Neural cell (in vitro differentiated cells): Measurements from ENCODE around the gene FLYWCH2. TPM values are rescaled to one million over a fixed set of nuclear protein-coding genes. Genes with fewer than 3 reads are reported as not detected.

Source experiments
- H2AFZ ChIP-seq: fragments of 200-600, 300-800 bp; sonication (generic), shearing (Covaris generic); 2 replicates; pipeline ENCODE4 v1.6.0; 2014; ENCODE audit warnings: low read depth, mild to moderate bottlenecking, antibody characterized with exemption, low read length, moderate library complexity
- H3F3A ChIP-seq: fragments of 200-600 bp; shearing (Covaris generic); 2 replicates; pipeline ENCODE4 v1.6.1; 2016; ENCODE audit warnings: mild to moderate bottlenecking, moderate library complexity, mixed read lengths, antibody characterized with exemption, low read length; ENCODE audit not compliant: insufficient read depth, poor library complexity, severe bottlenecking
- H3K27ac ChIP-seq: fragments of 200-600, 300-800 bp; sonication (generic), shearing (Covaris generic); 2 replicates; pipeline ENCODE4 v1.5.1; 2014; ENCODE audit warnings: mild to moderate bottlenecking, low read length, moderate library complexity
- H3K27me3 ChIP-seq: fragments of 300-800, 200-600 bp; sonication (generic), shearing (Covaris generic); 2 replicates; pipeline ENCODE4 v1.6.0; 2014; ENCODE audit warnings: mild to moderate bottlenecking, low read depth, low read length, moderate library complexity; ENCODE audit not compliant: insufficient read depth
- H3K36me3 ChIP-seq: fragments of 300-800, 200-600 bp; sonication (generic), shearing (Covaris generic); 2 replicates; pipeline ENCODE4 v1.5.1; 2014; ENCODE audit warnings: mild to moderate bottlenecking, antibody characterized with exemption, low read length, moderate library complexity; ENCODE audit not compliant: insufficient read depth
- H3K4me2 ChIP-seq: fragments of 300-800, 200-600 bp; sonication (generic), shearing (Covaris generic); 2 replicates; pipeline ENCODE4 v1.6.0; 2014; ENCODE audit warnings: mild to moderate bottlenecking, low read length
- H3K4me3 ChIP-seq: fragments of 300-800, 200-600 bp; sonication (generic), shearing (Covaris generic); 2 replicates; pipeline ENCODE4 v1.5.1; 2014; ENCODE audit warnings: mild to moderate bottlenecking, low read length, moderate library complexity
- H3K79me2 ChIP-seq: fragments of 200-600 bp; shearing (Covaris generic); replicated peaks from 2 replicates; pipeline ENCODE4 v1.6.0; 2014; ENCODE audit warnings: mild to moderate bottlenecking, low read length, moderate library complexity; ENCODE audit not compliant: insufficient read depth
- H3K9ac ChIP-seq: fragments of 300-800, 200-600 bp; sonication (generic), shearing (Covaris generic); 2 replicates; pipeline ENCODE4 v1.6.1; 2016; ENCODE audit warnings: mild to moderate bottlenecking, low read length, mixed read lengths
- H3K9me2 ChIP-seq: fragments of 200-600 bp; shearing (Covaris generic); 2 replicates; pipeline ENCODE4 v1.6.1; 2016; ENCODE audit warnings: mild to moderate bottlenecking, low read length, mixed read lengths; ENCODE audit not compliant: insufficient read depth
- H3K9me3 ChIP-seq: fragments of 200-600, 300-800 bp; sonication (generic), shearing (Covaris generic); 2 replicates; pipeline ENCODE4 v1.6.1; 2016; ENCODE audit warnings: mild to moderate bottlenecking, mixed run types, low read length, moderate library complexity, mixed read lengths
- H4K20me1 ChIP-seq: fragments of 200-600 bp; shearing (Covaris generic); 2 replicates; pipeline ENCODE4 v1.6.1; 2016; ENCODE audit warnings: mild to moderate bottlenecking, mixed run types; ENCODE audit not compliant: insufficient read depth
- EP300 ChIP-seq: fragments of 450-650 bp; conservative IDR thresholded peaks from 2 replicates; pipeline ENCODE4 v1.6.1; 2014; ENCODE audit warnings: antibody characterized with exemption, mild to moderate bottlenecking, moderate library complexity; ENCODE audit not compliant: poor library complexity, severe bottlenecking
- EZH2 ChIP-seq: fragments of 200-600, 300-800 bp; shearing (Covaris generic), sonication (generic); IDR thresholded peaks from 2 replicates; pipeline ENCODE4 v1.6.1; 2014; ENCODE audit warnings: antibody characterized with exemption, low read length, borderline replicate concordance, mild to moderate bottlenecking; ENCODE audit not compliant: insufficient read depth, poor library complexity, severe bottlenecking
- MXI1 ChIP-seq: fragments of 450-650 bp; conservative IDR thresholded peaks from 2 replicates; pipeline ENCODE4 v1.6.1; 2014; ENCODE audit warnings: antibody characterized with exemption, mild to moderate bottlenecking; ENCODE audit not compliant: poor library complexity, severe bottlenecking
- POLR2AphosphoS5 ChIP-seq: IDR thresholded peaks from 2 replicates; pipeline ENCODE4 v1.6.1; 2012
- RAD21 ChIP-seq: fragments of 450-650 bp; conservative IDR thresholded peaks from 2 replicates; pipeline ENCODE4 v1.6.1; 2014; ENCODE audit warnings: antibody characterized with exemption, mild to moderate bottlenecking, moderate library complexity
- SMC3 ChIP-seq: fragments of 450-650 bp; conservative IDR thresholded peaks from 2 replicates; pipeline ENCODE4 v1.6.1; 2014; ENCODE audit warnings: antibody characterized with exemption, mild to moderate bottlenecking, moderate library complexity; ENCODE audit not compliant: poor library complexity
- TAF1 ChIP-seq: IDR thresholded peaks from 2 replicates; pipeline ENCODE4 v1.6.1; 2012; ENCODE audit warnings: low read depth
- polyA plus RNA-seq: library from polyadenylated mRNA; depleted of rRNA; stranded (reverse); fragments of >200 nt; gene quantifications from 2 replicates; pipeline ENCODE4 v1.2.3, GENCODE V29; 2014

FLYWCH2 gene
- polyA plus RNA-seq, 1 donor from 2014 or later = 193 TPM

DNA sequence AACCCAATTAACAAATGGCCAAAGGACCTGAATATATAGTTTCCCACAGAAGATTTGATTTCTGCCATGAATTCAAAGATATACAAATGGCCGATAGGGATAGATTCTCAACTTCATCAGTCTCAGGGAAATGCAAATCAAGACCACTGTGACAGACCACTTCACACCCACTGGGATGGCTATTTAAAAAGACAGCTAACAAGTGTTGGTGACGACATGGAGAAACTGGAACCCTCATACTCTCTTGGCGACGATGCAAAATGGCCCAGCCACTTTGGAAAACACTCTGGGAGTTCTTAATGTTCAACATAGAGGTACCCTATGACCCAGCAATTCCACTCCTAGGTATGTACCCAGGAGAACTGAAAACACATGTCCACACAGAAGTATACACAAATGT lies 63.6 kb downstream of the FLYWCH2 start:
- Histone ChIP-seq H3K4me3 (no peak overlapping the region), H3K9me2 (no peaks in the 10 kb centered on the region), H3K4me2 (no peak overlapping the region), H2AFZ (no peak overlapping the region), H4K20me1 (no peaks in the 10 kb centered on the region), H3K27me3 (no peaks in the 10 kb centered on the region), H3F3A (no peaks in the 10 kb centered on the region), H3K9me3 (no peaks in the 10 kb centered on the region), H3K36me3 (peaks cover 9% of the 10 kb centered on the region), H3K9ac (no peak overlapping the region), H3K27ac (no peak overlapping the region), H3K79me2 (no peaks in the 10 kb centered on the region)
- TF ChIP-seq EP300 (no peak), POLR2AphosphoS5 (no peak), TAF1 (no peak), EZH2 (no peak), SMC3 (no peak), RAD21 (no peak), MXI1 (no peak)

Other genes with a start within 250 kb of the FLYWCH2 start
- 42.7 and 43.6 TPM in 2 replicates for gene KCTD5, start 200.7 kb upstream of the FLYWCH2 start, polyA plus RNA-seq
- gene PRSS27, start 163.0 kb upstream of the FLYWCH2 start, polyA plus RNA-seq = 3.0 and 5.9 TPM in 2 replicates
- gene SRRM2, start 130.6 kb upstream of the FLYWCH2 start, polyA plus RNA-seq = 40.0 and 58.2 TPM in 2 replicates
- gene ELOB, start 105.9 kb upstream of the FLYWCH2 start, polyA plus RNA-seq = 513 and 520 TPM in 2 replicates
- gene PRSS33, start 95.7 kb upstream of the FLYWCH2 start, polyA plus RNA-seq = not detected in 2 replicates
- gene PRSS41, start 84.7 kb upstream of the FLYWCH2 start, polyA plus RNA-seq = not detected in 2 replicates
- not detected in 2 replicates for gene PRSS21, start 66.0 kb upstream of the FLYWCH2 start, polyA plus RNA-seq
- gene ZG16B, start 52.9 kb upstream of the FLYWCH2 start, polyA plus RNA-seq = not detected in 2 replicates
- gene PRSS22, start 25.0 kb upstream of the FLYWCH2 start, polyA plus RNA-seq = not detected in 2 replicates
- gene FLYWCH1, start 28.7 kb downstream of the FLYWCH2 start, polyA plus RNA-seq = 33.0 and 41.4 TPM in 2 replicates
- 0.71 TPM in 1 of 2 replicates, not detected in the other for gene KREMEN2, start 81.1 kb downstream of the FLYWCH2 start, polyA plus RNA-seq
- 47.8 and 55.8 TPM in 2 replicates for gene PAQR4, start 86.1 kb downstream of the FLYWCH2 start, polyA plus RNA-seq
- 2.9 and 5.9 TPM in 2 replicates for gene PKMYT1, start 97.2 kb downstream of the FLYWCH2 start, polyA plus RNA-seq
- gene CLDN9, start 129.7 kb downstream of the FLYWCH2 start, polyA plus RNA-seq = not detected in 2 replicates
- gene CLDN6, start 135.0 kb downstream of the FLYWCH2 start, polyA plus RNA-seq = 1.1 TPM in 1 of 2 replicates, not detected in the other
- gene TNFRSF12A, start 137.2 kb downstream of the FLYWCH2 start, polyA plus RNA-seq = 2.0 and 2.3 TPM in 2 replicates
- gene HCFC1R1, start 140.7 kb downstream of the FLYWCH2 start, polyA plus RNA-seq = 19.0 and 23.7 TPM in 2 replicates
- gene THOC6, start 140.8 kb downstream of the FLYWCH2 start, polyA plus RNA-seq = 11.4 and 23.0 TPM in 2 replicates
- 0.37 TPM in 1 of 2 replicates, not detected in the other for gene BICDL2, start 153.7 kb downstream of the FLYWCH2 start, polyA plus RNA-seq
- not detected in 2 replicates for gene MMP25, start 163.3 kb downstream of the FLYWCH2 start, polyA plus RNA-seq
- not detected in 2 replicates for gene IL32, start 182.4 kb downstream of the FLYWCH2 start, polyA plus RNA-seq
- gene ZSCAN10, start 216.1 kb downstream of the FLYWCH2 start, polyA plus RNA-seq = 0.10 TPM in 1 of 2 replicates, not detected in the other
- 30.0 and 39.4 TPM in 2 replicates for gene ZNF205, start 229.4 kb downstream of the FLYWCH2 start, polyA plus RNA-seq